Neural crest cell (in vitro differentiated cells): ENCODE data around the gene CCDC63. TPM values are rescaled to one million over a fixed set of nuclear protein-coding genes. Genes with fewer than 3 reads are reported as not detected.

Source experiments
- DNase-seq: peaks from one replicate; pipeline ENCODE4 v3.0.0; 2021; ENCODE audit warnings: low read depth, mixed read lengths, low spot score
- H3K27ac Mint-ChIP-seq: one replicate; pipeline ENCODE4 v1.8.0; 2021; ENCODE audit warnings: mild to moderate bottlenecking, mixed read lengths; ENCODE audit not compliant: unreplicated experiment
- H3K27me3 Mint-ChIP-seq: 2 replicates; pipeline ENCODE4 v1.8.0; 2021; ENCODE audit warnings: low read depth, mild to moderate bottlenecking, mixed read lengths
- H3K36me3 Mint-ChIP-seq: 2 replicates; pipeline ENCODE4 v1.8.0; 2021; ENCODE audit warnings: low read depth, mild to moderate bottlenecking, mixed read lengths
- H3K4me1 Mint-ChIP-seq: 2 replicates; pipeline ENCODE4 v1.8.0; 2021; ENCODE audit warnings: mixed read lengths
- H3K4me3 Mint-ChIP-seq: one replicate; pipeline ENCODE4 v1.8.0; 2021; ENCODE audit warnings: mild to moderate bottlenecking, mixed read lengths
- H3K9me3 Mint-ChIP-seq: 2 replicates; pipeline ENCODE4 v1.8.0; 2021; ENCODE audit warnings: mixed read lengths
- CTCF ChIP-seq: fragments of 200-600 bp; sonication (generic); conservative IDR thresholded peaks from 2 replicates; pipeline ENCODE4 v1.5.0; 2021; ENCODE audit warnings: antibody characterized with exemption, mild to moderate bottlenecking
- total RNA-seq: library from RNA; stranded (reverse); gene quantifications from 2 replicates; pipeline ENCODE4 v1.2.1, GENCODE V29; 2021

Gene CCDC63
- total RNA-seq, 1 donor from 2014 or later = not detected

GRCh38 chr12:110865521-110865920 lies 18.7 kb downstream of the CCDC63 start:
- Mint-ChIP-seq H3K27me3 (no peaks in the 10 kb centered on the region), H3K4me1 (peaks cover 17% of the 10 kb centered on the region), H3K27ac (no peak overlapping the region), H3K9me3 (peaks cover 7% of the 10 kb centered on the region), H3K4me3 (no peak overlapping the region), H3K36me3 (peaks cover 6% of the 10 kb centered on the region)
- TF ChIP-seq CTCF = no peak
- no peak for DNase-seq

GRCh38 chr12:110869026-110869425 lies 22.2 kb downstream of the CCDC63 start:
- DNase-seq = no peak
- no peaks in the 10 kb centered on the region for H3K4me1 Mint-ChIP-seq
- peaks cover 6% of the 10 kb centered on the region for H3K36me3 Mint-ChIP-seq
- H3K27me3 Mint-ChIP-seq = no peaks in the 10 kb centered on the region
- no peak overlapping the region for H3K4me3 Mint-ChIP-seq
- no peak overlapping the region for H3K27ac Mint-ChIP-seq
- H3K9me3 Mint-ChIP-seq = peaks cover 7% of the 10 kb centered on the region
- no peak for TF ChIP-seq CTCF

GRCh38 chr12:110869803-110870202 lies 23.0 kb downstream of the CCDC63 start:
- Mint-ChIP-seq H3K4me1 (no peaks in the 10 kb centered on the region), H3K27me3 (no peaks in the 10 kb centered on the region), H3K27ac (no peak overlapping the region), H3K36me3 (peaks cover 6% of the 10 kb centered on the region), H3K4me3 (no peak overlapping the region), H3K9me3 (peaks cover 7% of the 10 kb centered on the region)
- DNase-seq = no peak
- no peak for TF ChIP-seq CTCF

- peaks cover 7% of the 10 kb centered on the region for H3K9me3 Mint-ChIP-seq
- H3K4me3 Mint-ChIP-seq = no peak overlapping the region
- peaks cover 2% of the 10 kb centered on the region for H3K27me3 Mint-ChIP-seq
- DNase-seq = no peak
- no peaks in the 10 kb centered on the region for H3K4me1 Mint-ChIP-seq
- TF ChIP-seq CTCF = no peak
- peaks cover 6% of the 10 kb centered on the region for H3K36me3 Mint-ChIP-seq
- H3K27ac Mint-ChIP-seq = no peak overlapping the region
These were observed 25.3 kb downstream of the CCDC63 start for GRCh38 chr12:110872100-110872499.

- TF ChIP-seq CTCF = no peak
- DNase-seq = no peak
- Mint-ChIP-seq H3K27me3 (peaks cover 5% of the 10 kb centered on the region), H3K9me3 (peaks cover 2% of the 10 kb centered on the region), H3K4me3 (no peak overlapping the region), H3K36me3 (peaks cover 3% of the 10 kb centered on the region), H3K27ac (no peak overlapping the region), H3K4me1 (no peaks in the 10 kb centered on the region)
These were observed 27.6 kb downstream of the CCDC63 start for GRCh38 chr12:110874351-110874750.

GRCh38 chr12:110874781-110875180 lies 28.0 kb downstream of the CCDC63 start:
- no peak for TF ChIP-seq CTCF
- Mint-ChIP-seq H3K4me1 (no peaks in the 10 kb centered on the region), H3K36me3 (no peaks in the 10 kb centered on the region), H3K27ac (no peak overlapping the region), H3K27me3 (peaks cover 7% of the 10 kb centered on the region), H3K4me3 (no peak overlapping the region), H3K9me3 (no peaks in the 10 kb centered on the region)
- no peak for DNase-seq
